Hepatocyte (in vitro differentiated cells): ENCODE measurements around the gene GRIA1.

Experiments used
- EZH2phosphoT487 ChIP-seq: fragments of 200-600 bp; sonication (generic); IDR thresholded peaks from one replicate; pipeline ENCODE4 v1.6.1; 2018; ENCODE audit warnings: antibody characterized with exemption, mild to moderate bottlenecking, low read depth, moderate library complexity; ENCODE audit not compliant: unreplicated experiment, severe bottlenecking
- TF ChIP-seq, protein P1 (sequence below): fragments of 200-600 bp; sonication (generic); IDR thresholded peaks from 2 replicates; pipeline ENCODE4 v1.5.1; 2016; ENCODE audit warnings: antibody characterized with exemption, mild to moderate bottlenecking; ENCODE audit not compliant: poor library complexity

DNA sequence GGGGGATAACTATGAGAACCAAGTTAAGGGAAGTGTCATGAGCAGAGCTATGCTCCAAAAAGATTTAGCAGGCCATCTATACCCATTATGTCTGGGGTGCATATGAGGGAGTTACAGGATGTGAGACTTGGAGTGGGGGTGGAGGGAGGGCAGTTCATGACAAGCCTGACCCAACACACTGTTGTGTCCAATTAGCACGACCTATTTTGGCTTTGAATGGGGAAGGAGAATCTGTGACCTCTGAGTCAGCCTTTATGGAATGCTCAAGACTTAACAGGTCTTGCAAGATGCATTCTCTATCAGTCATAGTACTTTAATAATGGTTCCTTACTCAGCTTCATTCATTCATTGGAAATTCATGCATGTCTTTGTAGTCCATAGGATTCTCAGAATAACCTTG is 71.7 kb downstream of the GRIA1 start:
- TF ChIP-seq, protein P1, sequence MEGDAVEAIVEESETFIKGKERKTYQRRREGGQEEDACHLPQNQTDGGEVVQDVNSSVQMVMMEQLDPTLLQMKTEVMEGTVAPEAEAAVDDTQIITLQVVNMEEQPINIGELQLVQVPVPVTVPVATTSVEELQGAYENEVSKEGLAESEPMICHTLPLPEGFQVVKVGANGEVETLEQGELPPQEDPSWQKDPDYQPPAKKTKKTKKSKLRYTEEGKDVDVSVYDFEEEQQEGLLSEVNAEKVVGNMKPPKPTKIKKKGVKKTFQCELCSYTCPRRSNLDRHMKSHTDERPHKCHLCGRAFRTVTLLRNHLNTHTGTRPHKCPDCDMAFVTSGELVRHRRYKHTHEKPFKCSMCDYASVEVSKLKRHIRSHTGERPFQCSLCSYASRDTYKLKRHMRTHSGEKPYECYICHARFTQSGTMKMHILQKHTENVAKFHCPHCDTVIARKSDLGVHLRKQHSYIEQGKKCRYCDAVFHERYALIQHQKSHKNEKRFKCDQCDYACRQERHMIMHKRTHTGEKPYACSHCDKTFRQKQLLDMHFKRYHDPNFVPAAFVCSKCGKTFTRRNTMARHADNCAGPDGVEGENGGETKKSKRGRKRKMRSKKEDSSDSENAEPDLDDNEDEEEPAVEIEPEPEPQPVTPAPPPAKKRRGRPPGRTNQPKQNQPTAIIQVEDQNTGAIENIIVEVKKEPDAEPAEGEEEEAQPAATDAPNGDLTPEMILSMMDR: no peak
- TF ChIP-seq EZH2phosphoT487: no peak
